ENCODE data around the gene SAP25.
"Not testable (repeated sequence)": the region's sequence is repeated elsewhere in the genome, so short reads cannot be mapped to it uniquely, and the experiment has no call there.

Gene SAP25

GRCh38 chr7:100543586-100543985 lies 30.1 kb downstream of the SAP25 start:
- Mint-ChIP-seq H3K4me1 (peaks cover 94% of the 10 kb centered on the region), H3K9me3 (no peaks in the 10 kb centered on the region), H3K4me3 (peak overlapping the region; percentile 82), H3K27ac (peak overlapping the region; percentile 96), H3K27me3 (no peaks in the 10 kb centered on the region), H3K36me3 (peaks cover 4% of the 10 kb centered on the region)

- H3K27me3 Mint-ChIP-seq, H3K9me3 Mint-ChIP-seq, H3K27ac Mint-ChIP-seq, H3K36me3 Mint-ChIP-seq: not testable (repeated sequence)
- peak overlapping the region; percentile 93 for H3K4me3 Mint-ChIP-seq
- peaks cover 78% of the 10 kb centered on the region for H3K4me1 Mint-ChIP-seq
These were observed 32.4 kb downstream of the SAP25 start for GRCh38 chr7:100541309-100541708.

- peak overlapping the region; percentile 93 for H3K4me3 Mint-ChIP-seq
- H3K9me3 Mint-ChIP-seq = no peaks in the 10 kb centered on the region
- peaks cover 2% of the 10 kb centered on the region for H3K36me3 Mint-ChIP-seq
- H3K27ac Mint-ChIP-seq = no peak overlapping the region
- peaks cover 67% of the 10 kb centered on the region for H3K4me1 Mint-ChIP-seq
- no peaks in the 10 kb centered on the region for H3K27me3 Mint-ChIP-seq
These were observed 33.5 kb downstream of the SAP25 start for GRCh38 chr7:100540073-100540723.

- H3K4me3 Mint-ChIP-seq = peak overlapping the region; percentile 93
- no peaks in the 10 kb centered on the region for H3K27me3 Mint-ChIP-seq
- peaks cover 61% of the 10 kb centered on the region for H3K4me1 Mint-ChIP-seq
- H3K27ac Mint-ChIP-seq = peak overlapping the region; percentile 77
- peaks cover 2% of the 10 kb centered on the region for H3K36me3 Mint-ChIP-seq
- H3K9me3 Mint-ChIP-seq = no peaks in the 10 kb centered on the region
These were observed 34.2 kb downstream of the SAP25 start for GRCh38 chr7:100539436-100540006.

- Mint-ChIP-seq H3K27me3 (no peaks in the 10 kb centered on the region), H3K9me3 (no peaks in the 10 kb centered on the region), H3K4me3 (peak within 1 kb of the TSS; percentile 93), H3K27ac (peak within 1 kb of the TSS; percentile 94), H3K4me1 (peaks cover 54% of the 10 kb centered on the region), H3K36me3 (peaks cover 2% of the 10 kb centered on the region)
These were observed 34.9 kb downstream of the SAP25 start, which contains the start of gene AGFG2 for GRCh38 chr7:100538654-100539435. Gene AGFG2, plus strand, starts transcription at chr7:100539203. Its CDS starts 144 bp downstream, at chr7:100539347.

GRCh38 chr7:100538348-100538653 lies 35.4 kb downstream of the SAP25 start:
- H3K36me3 Mint-ChIP-seq = peaks cover 2% of the 10 kb centered on the region
- peaks cover 48% of the 10 kb centered on the region for H3K4me1 Mint-ChIP-seq
- H3K27ac Mint-ChIP-seq = peak overlapping the region; percentile 89
- H3K27me3 Mint-ChIP-seq = no peaks in the 10 kb centered on the region
- H3K4me3 Mint-ChIP-seq = peak overlapping the region; percentile 93
- no peaks in the 10 kb centered on the region for H3K9me3 Mint-ChIP-seq

- peak overlapping the region; percentile 35 for H3K27ac Mint-ChIP-seq
- not testable (repeated sequence) for H3K36me3 Mint-ChIP-seq, H3K27me3 Mint-ChIP-seq, H3K9me3 Mint-ChIP-seq
- peak overlapping the region; percentile 23 for H3K4me3 Mint-ChIP-seq
- peaks cover 32% of the 10 kb centered on the region for H3K4me1 Mint-ChIP-seq
These were observed 37.0 kb downstream of the SAP25 start for GRCh38 chr7:100536695-100537094.

- not testable (repeated sequence) for H3K36me3 Mint-ChIP-seq, H3K27me3 Mint-ChIP-seq, H3K4me3 Mint-ChIP-seq, H3K27ac Mint-ChIP-seq, H3K9me3 Mint-ChIP-seq
- peaks cover 25% of the 10 kb centered on the region for H3K4me1 Mint-ChIP-seq
These were observed 37.7 kb downstream of the SAP25 start for GRCh38 chr7:100535982-100536381.

- Mint-ChIP-seq H3K9me3 (no peaks in the 10 kb centered on the region), H3K27me3 (no peaks in the 10 kb centered on the region), H3K27ac (no peak overlapping the region), H3K4me1 (peaks cover under 1% of the 10 kb centered on the region), H3K4me3 (no peak overlapping the region), H3K36me3 (no peaks in the 10 kb centered on the region)
These were observed 41.3 kb downstream of the SAP25 start for GRCh38 chr7:100532165-100533022.

- not testable (repeated sequence) for H3K9me3 Mint-ChIP-seq, H3K4me3 Mint-ChIP-seq, H3K27ac Mint-ChIP-seq, H3K4me1 Mint-ChIP-seq, H3K27me3 Mint-ChIP-seq, H3K36me3 Mint-ChIP-seq
These were observed 45.4 kb downstream of the SAP25 start for GRCh38 chr7:100528108-100528866.

GRCh38 chr7:100523192-100523591 lies 50.5 kb downstream of the SAP25 start:
- H3K27ac Mint-ChIP-seq, H3K9me3 Mint-ChIP-seq, H3K27me3 Mint-ChIP-seq, H3K4me3 Mint-ChIP-seq, H3K36me3 Mint-ChIP-seq: not testable (repeated sequence)
- peaks cover 14% of the 10 kb centered on the region for H3K4me1 Mint-ChIP-seq
